Activated CD4-positive, alpha-beta T cell treated with anti-CD3 and anti-CD28 coated beads, Interleukin-2, amount 50 U/mL, for 1 hour (primary cell): Measurements from ENCODE around the gene CTNND2.
"Not testable (repeated sequence)": the region's sequence is repeated elsewhere in the genome, so short reads cannot be mapped to it uniquely, and the experiment has no call there.

ENCODE experiments used
- DNase-seq: peaks from one replicate; pipeline ENCODE4 v3.0.0-alpha.2; 2020

Gene CTNND2

DNA sequence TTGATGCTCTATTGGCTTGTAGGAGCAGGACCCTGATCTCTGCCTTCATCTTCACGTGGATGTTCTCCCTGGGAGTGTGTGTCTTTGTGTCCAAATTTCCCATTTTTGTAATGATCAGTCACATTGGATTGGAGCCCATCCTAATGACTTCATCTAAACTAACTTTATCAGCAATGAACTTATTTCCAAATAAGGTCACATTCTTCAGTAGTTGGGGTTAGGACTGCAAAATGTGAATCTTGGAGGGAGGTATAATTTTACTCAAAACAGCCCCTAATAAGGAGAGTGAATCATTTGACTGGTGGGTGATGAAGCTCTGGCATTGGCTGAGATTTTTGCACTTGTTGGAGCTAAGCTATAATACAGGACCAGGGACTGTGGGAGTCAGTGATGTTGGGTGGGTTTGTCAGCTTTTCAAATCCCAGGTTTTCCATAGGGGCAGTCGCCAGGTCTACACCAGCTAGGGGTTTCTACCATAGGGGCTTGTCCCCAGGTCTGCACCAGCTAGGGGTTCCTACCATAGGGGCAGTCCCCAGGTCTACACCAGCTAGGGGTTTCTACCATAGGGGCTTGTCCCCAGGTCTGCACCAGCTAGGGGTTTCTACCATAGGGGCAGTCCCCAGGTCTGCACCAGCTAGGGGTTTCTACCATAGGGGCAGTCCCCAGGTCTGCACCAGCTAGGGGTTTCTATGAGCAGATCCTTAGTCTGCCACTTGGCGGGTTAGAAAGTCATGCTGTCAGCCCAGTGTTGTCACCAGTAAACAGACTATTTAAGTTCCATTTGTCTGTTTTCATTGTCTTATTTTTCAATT, 760.6 kb downstream of the CTNND2 start:
- DNase-seq, result no peak

DNA sequence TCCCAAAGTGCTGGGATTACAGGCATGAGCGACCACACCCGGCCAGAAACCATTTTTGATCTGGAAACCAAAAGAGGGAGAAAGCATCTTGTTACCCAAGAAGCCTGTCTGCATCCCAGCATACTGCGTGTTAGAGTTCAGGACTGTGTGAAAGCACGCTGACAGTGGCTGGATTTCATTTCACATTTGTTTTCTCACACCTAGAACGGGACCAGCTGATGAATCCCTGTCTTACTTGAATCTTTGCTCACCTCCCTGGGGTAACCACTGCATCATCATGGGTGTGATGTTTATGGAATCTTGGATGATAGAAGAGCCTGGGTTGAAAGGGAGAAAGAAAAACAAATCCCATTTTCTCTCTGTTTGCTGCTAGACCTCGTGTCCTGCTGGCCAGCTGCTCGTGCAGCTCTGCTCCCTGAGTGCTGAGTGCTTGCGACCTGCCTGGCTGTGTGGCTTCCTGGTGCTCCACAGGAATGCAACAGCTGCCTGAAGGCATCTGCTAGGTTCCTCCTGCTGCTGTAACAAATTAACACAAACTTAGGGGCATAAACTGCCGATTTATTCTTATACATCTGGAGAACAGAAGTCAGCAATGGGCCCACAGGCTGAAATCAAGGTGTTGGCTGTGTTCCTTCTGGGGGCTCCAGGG, 764.9 kb downstream of the CTNND2 start:
- no peak for DNase-seq

DNA sequence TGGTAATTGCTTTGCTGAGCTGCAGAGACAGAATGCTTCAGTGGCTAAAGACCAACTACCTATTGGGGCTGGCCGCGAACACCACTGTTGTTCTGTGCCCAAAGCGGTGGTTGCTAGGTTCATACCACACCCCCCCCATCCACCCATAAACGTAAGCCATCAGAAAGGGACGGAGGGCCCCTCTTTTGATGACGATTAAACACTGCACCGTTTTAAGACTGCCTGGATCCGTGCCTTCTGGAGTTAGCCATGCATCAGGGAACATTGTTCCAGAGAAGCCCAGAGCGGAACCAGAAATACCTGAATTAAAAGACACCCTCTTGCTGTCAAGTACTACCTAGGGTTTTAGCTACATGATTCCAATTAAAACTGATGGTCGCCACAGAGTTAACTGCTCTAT, 774.1 kb downstream of the CTNND2 start:
- DNase-seq, result no peak

DNA sequence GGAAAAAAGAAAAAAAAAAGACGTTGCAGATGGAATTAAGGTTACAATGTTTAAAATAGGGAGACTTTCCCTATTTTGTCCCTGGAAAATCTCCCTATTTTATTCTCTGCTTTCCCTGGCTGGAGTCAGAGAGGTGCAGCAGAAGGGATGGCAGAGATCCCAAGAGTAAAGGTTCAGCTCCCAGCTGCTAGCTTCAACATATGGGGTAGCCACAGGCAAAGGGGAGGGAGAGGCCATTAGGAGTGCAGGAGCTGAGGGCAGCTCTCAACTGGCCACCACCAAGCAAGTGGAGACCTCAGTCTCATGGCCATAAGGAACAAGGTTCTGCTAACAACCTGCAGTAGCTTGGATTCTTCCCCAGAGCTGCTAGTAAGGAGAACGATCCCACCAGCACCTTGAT, 776.2 kb downstream of the CTNND2 start:
- DNase-seq, result no peak

DNA sequence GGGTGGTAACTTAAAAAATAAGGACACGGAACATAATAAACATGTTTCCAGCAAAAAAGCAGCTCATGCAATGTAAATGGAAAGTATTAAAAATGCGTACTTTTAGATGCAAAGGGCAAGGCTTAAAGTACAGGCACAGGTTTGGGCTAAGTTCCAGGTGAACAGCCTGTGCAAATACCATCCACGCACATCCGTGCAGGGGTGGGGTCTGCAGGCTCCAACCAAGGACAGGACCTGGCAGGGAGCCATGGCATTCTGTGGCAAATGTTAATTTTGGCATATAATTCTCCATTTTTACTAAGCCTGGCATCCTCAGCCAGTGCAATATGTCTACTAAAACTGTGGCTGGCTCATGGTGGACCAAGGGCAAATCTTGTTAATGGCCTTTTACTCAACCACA, 777.4 kb downstream of the CTNND2 start:
- DNase-seq, result no peak

DNA sequence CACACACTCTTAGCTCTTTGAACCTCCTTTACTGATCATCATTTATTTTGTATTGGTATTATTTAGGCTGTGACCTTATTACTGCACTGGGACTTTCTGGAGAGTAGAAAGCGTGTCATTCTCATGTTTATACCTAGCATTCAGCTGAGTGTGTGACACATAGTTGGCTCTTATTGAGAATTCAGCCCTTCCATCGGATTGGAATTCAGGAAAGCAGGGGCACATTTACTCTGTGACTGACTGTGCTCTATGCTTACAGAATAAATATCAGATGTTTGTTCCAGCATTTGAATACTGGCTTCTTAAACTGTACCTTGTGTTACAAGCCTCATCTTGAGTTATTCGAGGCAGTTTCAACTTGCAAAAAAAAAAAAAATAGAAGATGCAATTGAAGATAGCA, 782.4 kb downstream of the CTNND2 start:
- no peak for DNase-seq

DNA sequence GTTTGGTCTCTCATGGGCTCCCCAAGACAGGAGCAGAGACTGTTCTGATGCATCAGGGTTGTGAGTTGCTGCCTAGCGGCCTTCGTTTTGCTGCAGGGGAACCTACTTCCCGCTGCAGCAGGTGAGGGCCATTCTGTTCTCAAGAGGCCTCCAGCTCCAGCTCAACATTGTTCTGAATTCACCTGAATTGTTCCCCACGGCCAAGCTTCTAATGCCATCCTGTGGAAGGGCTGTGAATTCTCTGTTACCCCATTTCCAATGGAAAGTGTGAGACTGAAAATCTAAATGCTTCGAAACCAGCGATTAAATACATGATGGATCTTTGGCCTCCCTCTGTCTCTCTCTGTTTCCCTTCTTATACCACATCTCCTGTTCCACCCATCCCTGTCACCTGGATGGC, 794.1 kb downstream of the CTNND2 start:
- DNase-seq, result no peak

DNA sequence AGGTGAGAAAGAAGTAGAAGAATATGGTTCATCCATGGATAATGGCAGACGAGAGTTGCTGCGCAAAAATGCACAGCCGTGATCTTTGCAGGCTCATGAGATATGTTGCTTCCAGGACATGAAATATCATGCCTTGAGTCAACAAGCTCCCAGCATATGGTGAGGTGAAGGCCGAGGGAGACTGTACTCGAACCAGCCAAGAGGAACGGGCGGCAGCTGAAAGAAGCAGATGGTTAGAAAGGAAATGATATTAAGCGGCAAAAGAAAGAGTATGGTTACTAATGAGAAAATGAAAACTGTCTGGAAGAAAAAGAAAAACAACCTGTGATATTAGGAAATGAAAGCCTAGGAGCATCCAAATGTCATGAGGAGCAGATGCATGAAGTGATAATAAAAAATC, 798.5 kb downstream of the CTNND2 start:
- DNase-seq, result no peak

DNA sequence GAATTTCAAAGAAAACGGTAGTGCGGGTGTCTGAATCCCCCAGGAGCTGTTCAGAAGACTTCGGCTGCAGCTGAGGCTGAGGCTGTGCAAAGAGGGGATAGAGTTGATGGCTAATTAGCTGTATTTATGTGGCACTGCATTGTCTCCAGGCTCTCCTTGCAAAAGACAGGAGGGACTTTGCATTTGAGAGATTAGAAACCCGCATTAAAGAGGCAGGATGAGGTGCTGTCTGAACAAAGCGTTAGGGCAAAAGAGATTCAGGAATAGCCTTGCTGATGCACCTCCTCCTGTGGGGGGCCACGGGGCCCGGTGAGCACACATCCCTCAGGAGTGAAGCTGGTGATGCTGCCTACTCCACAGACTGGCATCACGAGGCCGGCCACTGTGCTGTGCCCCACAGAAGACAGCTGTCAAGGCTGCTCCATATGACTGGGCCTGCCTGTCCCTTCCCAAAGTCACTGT, 799.6 kb downstream of the CTNND2 start:
- no peak for DNase-seq

DNA sequence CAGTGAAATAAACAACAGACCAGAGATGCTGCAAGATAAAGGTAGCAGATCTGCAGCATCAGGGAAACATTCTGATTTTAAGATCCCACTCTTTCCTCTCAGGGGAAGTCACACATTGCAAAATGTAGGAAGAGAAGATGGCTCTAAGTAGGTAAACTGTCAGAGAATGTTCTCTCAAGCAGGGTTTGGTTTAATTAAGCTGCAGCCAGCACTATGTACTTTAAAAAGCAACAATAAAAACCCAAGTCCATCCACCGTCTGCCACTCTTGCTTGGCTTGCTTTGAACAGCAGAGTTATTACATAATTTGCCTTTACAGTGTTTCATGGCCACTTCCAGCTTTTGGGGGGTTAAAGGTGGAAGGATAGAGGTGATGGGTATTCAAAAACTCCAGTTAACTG, 800.0 kb downstream of the CTNND2 start:
- no peak for DNase-seq

DNA sequence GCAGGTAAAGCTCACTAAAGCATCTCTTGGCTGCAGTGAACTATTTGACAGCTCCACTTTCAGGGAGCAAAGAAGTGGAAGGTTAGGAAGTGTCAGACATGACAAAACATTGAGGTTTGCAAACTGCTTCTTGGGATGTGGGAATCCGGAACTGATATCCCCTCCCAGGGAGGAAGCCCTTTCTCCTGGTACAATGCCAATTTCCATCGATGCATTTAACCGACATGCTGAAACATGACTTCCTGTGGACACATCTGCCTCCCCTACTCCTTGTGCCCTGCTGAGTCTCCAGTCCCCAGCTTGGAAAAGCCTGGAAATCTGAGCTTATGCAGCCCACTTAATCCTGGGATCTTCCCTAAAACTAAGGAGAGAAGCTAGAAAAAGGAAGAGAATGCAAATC, 820.1 kb downstream of the CTNND2 start:
- DNase-seq, result no peak

DNA sequence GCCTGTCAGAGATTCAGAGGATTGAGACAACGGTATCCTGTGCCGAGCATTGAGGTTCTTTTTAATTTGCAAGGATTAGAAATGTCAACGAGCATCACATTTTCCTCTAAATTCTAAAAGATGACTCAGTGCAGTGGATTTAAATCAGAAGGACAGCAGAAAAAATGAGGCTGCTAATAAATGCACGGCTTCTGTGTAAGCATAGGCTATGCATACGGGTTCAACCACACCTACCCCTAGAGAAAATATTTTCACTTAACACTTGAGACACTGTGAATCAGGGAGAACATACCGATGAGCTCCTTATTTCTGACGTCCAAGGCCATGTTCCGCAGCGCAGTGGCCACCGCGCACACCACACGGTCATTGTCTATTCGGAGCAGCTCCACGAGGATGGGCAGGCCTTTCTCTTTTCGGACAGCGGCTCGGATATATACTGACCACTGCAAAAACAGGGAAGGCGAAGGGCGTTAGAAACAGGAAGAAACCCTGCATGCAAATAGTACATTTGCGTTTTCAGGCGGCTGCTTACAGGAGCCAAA, 821.8 kb downstream of the CTNND2 start:
- DNase-seq, result no peak

DNA sequence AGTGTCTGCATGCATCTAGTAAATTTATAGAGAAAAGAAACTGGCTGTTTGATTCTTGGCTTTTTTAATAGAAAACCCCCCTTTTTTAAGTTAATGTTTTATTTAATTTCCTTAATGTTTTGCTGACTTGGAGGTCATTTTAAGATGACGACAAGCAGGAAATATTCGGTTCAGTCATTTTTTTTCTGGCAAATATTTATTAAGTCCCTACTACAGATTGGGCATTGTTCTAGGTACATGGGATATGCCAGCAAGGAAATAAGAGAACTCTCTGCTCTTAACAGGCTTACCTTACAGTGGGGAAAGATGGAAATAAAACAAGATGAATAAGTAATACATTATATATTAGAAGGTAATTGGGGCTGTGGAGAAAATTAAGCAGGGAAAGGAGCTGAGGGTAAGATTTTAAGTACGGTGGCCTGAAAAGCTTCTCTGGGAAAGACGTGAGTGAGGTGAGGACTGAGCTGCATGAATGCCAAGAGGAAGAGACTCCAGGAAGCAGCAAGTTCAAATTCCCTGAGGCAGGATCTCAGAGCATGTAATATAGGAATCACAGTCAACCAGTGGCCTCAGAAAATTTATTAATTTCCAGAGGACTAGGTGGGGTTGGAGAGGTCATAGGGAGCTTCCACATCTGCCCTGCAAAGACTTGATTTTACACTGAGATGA, 827.2 kb downstream of the CTNND2 start:
- DNase-seq, result no peak

DNA sequence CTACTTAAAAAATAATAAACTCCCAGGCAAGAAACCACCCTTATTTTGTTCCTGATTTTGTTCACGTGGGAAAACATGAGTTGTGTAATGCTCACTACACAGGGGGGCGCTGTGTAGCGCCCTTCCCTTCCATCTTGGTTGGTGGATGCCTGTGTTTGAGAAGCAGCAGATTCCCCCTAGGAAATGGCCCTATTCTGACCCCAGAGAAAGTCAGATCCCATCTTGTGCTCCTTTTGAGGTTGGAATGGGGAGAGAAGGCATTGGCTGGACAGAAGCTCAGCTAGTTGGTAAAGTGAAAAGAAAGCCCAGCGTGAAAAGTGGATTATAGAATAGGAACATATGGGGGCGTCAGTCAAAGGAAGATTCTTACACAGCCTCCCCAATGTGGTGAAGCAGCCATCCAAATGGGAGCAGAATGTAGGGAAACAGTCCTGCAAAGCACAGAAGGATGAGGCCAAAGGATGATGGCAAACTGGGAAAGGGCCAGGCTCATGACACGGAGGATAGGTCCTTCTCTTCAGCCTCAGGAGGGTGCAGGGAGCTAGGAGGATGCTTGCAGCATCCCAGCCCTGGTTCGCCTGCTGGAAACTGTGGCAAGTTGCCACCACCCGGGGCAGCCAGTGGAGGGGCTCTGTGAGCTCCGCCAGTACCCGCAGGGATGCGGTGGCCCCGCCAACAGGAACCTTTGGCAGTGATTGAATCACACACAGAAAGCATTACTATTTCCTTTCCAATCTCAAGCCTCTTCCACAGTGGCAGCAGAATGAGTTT, 829.0 kb downstream of the CTNND2 start:
- DNase-seq, result no peak

DNA sequence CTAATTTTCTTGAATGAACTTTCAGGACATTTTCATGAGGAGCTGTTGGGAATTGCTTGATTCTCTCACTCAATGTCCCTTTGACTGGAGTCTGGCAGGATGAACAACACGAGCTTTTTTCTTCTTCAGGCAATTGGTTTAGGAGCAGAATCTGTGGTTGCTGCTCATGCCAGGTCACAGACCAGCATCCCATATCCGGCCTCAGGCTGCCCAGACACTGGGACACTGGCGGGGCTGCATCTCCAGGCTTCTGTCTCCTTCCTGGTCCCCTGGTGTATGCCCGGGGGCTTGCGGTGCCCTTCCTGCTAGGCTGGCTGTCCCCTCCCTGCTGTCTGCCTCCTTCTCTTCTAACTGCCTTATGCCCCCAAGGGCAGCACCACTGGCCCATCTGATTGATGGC, 831.7 kb downstream of the CTNND2 start:
- no peak for DNase-seq

DNA sequence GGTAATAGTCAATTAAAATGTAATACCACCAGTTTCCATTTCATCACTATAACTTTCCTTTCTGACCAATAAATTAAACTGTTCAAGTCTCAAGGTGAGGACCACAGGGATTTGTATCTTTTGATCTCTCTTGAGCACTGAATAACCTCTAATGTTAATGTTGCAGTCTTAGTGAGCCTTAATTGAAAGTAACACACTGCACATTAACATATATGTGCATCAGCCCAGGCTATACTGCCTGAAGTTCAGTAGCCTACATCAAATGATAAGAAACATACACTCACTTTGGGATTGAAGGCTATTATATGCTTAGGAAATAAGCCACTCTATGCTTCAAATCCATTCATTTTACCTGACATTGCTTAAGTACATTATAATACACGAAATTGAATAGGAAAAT, 832.2 kb downstream of the CTNND2 start:
- DNase-seq, result no peak

DNA sequence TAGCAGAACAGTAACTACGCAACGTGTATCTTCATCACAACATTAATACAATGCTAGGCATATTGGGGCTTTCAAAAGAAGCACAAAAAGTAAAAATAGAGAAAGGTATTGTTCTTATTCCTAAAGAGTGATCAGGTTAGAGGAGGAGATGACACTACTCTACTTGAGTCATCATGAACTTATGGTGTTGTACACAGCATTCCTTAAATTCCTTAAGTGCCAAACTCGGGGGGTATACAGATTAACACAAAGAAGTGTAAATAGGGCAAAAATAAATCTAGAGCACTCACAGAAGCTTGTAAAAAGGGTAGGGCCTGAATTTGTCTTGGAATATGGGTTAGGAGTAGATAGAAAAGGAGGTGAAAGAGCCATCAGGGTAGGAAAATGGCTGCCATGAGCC, 835.2 kb downstream of the CTNND2 start:
- DNase-seq, result no peak

DNA sequence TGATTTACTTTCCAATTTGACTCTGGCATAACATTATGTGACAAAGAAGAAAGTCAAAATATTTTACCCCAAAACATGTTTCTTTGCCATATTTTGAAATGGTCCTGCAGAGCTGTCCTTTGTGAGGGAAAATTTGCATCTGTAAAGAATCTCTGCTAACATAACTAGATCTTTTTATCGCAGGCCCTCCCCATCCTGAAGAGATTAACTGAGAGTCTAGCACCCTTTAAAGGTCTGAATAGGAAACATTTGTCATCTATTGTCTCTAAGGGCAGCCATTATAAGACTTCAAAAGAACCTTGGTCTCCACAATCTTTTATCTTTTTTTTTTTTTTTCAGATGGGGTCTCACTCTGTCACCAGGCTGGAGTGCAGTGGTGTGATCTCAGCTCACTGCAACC, 838.5 kb downstream of the CTNND2 start:
- DNase-seq, result not testable (repeated sequence)

DNA sequence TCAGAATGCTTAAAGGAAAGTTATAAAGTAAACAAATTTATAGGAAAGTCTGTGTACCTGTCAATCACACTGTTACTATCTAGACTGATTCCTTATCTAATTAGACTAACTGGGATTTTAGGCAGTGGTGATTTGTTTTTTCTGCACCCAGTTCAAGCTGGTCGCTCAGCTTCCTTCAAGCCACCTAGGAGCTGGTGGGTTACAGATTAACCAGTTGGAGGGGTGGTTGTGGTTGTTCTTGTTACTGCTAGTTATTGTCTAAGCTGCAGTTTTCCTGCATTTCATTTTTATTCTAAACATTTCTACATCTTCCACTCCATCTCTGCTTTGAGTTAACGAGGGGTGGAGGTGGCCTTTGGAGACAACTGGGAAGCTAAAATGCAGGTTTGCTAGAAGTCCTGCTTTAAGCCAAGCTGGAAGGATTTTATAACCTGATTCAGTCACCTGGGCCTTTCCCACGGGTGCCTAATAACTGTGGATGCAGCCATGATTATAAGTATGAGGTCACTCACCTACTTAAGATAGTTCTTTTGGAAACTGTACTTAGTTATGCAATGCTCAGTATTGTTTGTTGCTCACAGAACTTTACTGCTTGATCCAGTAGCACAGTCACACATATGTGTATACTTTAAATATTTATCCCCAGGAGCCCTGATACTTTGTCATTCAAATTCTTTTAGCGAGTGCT, 839.3 kb downstream of the CTNND2 start:
- DNase-seq, result no peak

DNA sequence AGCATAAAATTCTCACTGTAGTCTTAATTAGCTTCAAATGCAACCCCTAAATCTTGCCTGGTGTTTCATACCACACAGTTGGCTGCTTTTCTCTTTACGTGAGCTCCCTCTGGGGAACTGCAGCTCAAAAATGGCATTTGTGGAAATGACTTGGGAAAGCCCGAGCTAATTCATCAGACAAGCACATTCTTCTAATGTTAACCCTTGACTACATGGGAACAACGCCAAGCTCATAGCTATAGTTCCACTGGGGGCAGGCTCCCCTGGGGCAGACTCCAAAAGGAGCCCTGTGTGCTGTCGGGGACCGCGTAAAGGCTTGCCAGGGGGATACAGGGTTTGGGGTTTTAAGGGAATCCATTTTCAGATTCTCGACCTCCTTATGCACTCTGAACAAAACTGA, 841.8 kb downstream of the CTNND2 start:
- DNase-seq, result no peak

DNA sequence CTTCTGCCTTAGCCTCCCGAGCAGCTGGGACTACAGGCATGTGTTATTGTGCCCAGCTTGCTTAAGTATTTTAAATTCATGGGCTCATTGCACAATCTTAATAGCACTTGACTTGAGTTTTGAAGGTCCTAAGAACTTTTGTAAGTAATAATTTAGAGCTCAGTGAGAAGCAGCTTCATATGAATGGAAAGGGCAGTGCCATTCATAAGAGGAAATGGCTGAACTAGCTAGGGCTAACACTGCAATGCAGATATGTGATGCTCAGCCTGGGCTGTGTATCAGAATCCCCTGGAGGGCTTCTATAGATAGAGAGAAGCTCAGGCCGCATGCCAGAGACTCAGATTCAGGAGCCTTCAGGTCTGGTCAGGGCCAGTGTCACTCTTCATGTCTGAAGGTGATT, 847.7 kb downstream of the CTNND2 start:
- DNase-seq, result no peak

DNA sequence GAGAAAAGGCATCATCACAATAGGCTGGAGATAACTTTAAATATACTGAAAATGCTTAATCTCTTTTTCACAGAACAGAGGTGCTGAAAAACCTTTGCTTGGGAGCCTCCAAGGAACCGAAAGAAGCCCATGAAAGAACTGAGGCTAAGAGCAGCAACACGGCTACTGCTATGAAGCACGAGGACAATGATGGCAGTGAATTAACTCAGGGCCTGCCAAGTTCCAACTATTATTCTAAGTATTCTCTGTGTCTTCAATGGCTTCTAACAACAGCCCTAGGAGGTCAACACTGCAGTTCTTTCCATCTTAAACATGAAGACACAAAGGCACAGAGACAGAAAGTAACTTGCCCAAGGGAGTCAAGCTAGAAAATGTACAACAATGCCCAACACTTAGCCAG, 850.2 kb downstream of the CTNND2 start:
- no peak for DNase-seq
